ENCODE results near the gene SF3B2.
A peak's percentile ranks its signal among the peaks of the same experiment; 100 is the strongest.

Gene SF3B2

GRCh38 chr11:66011239-66011784 lies 40.9 kb upstream of the SF3B2 start:
- no peak for TF ChIP-seq CTCF (IDR thresholded peaks at IDR 0.05)
- Histone ChIP-seq H3K27me3 (ENCODE audit: control insufficient read depth, insufficient read depth, low read length) (no peaks in the 10 kb centered on the region), H3K4me2 (ENCODE audit: low read length) (no peak overlapping the region), H3K79me2 (no peaks in the 10 kb centered on the region), H3K9me3 (ENCODE audit: control insufficient read depth, low read length) (no peaks in the 10 kb centered on the region), H3K9ac (no peak overlapping the region), H3K36me3 (ENCODE audit: control insufficient read depth, insufficient read depth, low read length) (no peaks in the 10 kb centered on the region), H2AFZ (peak overlapping the region; percentile 75), H3K27ac (no peak overlapping the region), H3K4me1 (peaks cover 14% of the 10 kb centered on the region), H3K4me3 (ENCODE audit: low read depth, low read length) (no peak overlapping the region)

DNA sequence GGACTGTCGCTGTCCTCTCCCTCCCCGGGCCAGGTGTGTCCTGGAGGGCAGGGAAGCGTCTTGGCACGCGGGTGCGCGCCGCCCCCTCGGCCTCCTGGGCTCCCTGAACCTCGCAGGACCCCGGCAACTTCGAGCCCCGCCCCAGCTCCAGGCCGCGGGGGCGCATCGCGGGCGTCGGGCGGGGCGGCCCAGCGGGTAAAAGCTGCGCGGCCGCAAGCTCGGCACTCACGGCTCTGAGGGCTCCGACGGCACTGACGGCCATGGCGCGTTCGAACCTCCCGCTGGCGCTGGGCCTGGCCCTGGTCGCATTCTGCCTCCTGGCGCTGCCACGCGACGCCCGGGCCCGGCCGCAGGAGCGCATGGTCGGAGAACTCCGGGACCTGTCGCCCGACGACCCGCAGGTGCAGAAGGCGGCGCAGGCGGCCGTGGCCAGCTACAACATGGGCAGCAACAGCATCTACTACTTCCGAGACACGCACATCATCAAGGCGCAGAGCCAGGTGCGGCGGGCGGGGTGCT lies 40.3 kb upstream of the SF3B2 start, which contains the start of gene CST6:
Gene CST6, plus strand, starts transcription at position 224 of the 519 bp plus-strand sequence. Its CDS starts 37 bp downstream, at position 261.
- no peak for TF ChIP-seq CTCF (IDR thresholded peaks at IDR 0.05)
- no peaks in the 10 kb centered on the region for H3K27me3 ChIP-seq (ENCODE audit: control insufficient read depth, insufficient read depth, low read length)
- H3K4me3 ChIP-seq (ENCODE audit: low read depth, low read length): no peak within 1 kb of the TSS
- H3K9me3 ChIP-seq (ENCODE audit: control insufficient read depth, low read length): no peaks in the 10 kb centered on the region
- H3K27ac ChIP-seq: no peak within 1 kb of the TSS
- H3K36me3 ChIP-seq (ENCODE audit: control insufficient read depth, insufficient read depth, low read length): no peaks in the 10 kb centered on the region
- H3K4me2 ChIP-seq (ENCODE audit: low read length): no peak within 1 kb of the TSS
- peak within 1 kb of the TSS; percentile 75 for H2AFZ ChIP-seq
- H3K4me1 ChIP-seq: peaks cover 14% of the 10 kb centered on the region
- H3K9ac ChIP-seq: no peak within 1 kb of the TSS
- no peaks in the 10 kb centered on the region for H3K79me2 ChIP-seq

GRCh38 chr11:66012371-66012945 lies 39.7 kb upstream of the SF3B2 start:
- TF ChIP-seq CTCF (IDR thresholded peaks at IDR 0.05): no peak

GRCh38 chr11:66012946-66013761 lies 39.0 kb upstream of the SF3B2 start:
- no peak overlapping the region for H3K27ac ChIP-seq
- no peak overlapping the region for H3K4me3 ChIP-seq (ENCODE audit: low read depth, low read length)
- H3K9ac ChIP-seq: no peak overlapping the region
- H3K79me2 ChIP-seq: no peaks in the 10 kb centered on the region
- H3K36me3 ChIP-seq (ENCODE audit: control insufficient read depth, insufficient read depth, low read length): no peaks in the 10 kb centered on the region
- H3K4me2 ChIP-seq (ENCODE audit: low read length): no peak overlapping the region
- no peaks in the 10 kb centered on the region for H3K27me3 ChIP-seq (ENCODE audit: control insufficient read depth, insufficient read depth, low read length)
- peaks cover 14% of the 10 kb centered on the region for H3K4me1 ChIP-seq
- no peaks in the 10 kb centered on the region for H3K9me3 ChIP-seq (ENCODE audit: control insufficient read depth, low read length)
- no peak for TF ChIP-seq CTCF (IDR thresholded peaks at IDR 0.05)
- no peak overlapping the region for H2AFZ ChIP-seq

More at GRCh38 chr11:66012371-66012945, 39.7 kb upstream of the SF3B2 start:
- Histone ChIP-seq H3K27ac (no peak overlapping the region), H3K36me3 (ENCODE audit: control insufficient read depth, insufficient read depth, low read length) (no peaks in the 10 kb centered on the region), H3K27me3 (ENCODE audit: control insufficient read depth, insufficient read depth, low read length) (no peaks in the 10 kb centered on the region), H3K4me1 (peaks cover 14% of the 10 kb centered on the region), H3K9me3 (ENCODE audit: control insufficient read depth, low read length) (no peaks in the 10 kb centered on the region), H3K4me2 (ENCODE audit: low read length) (no peak overlapping the region), H3K4me3 (ENCODE audit: low read depth, low read length) (no peak overlapping the region), H2AFZ (peak overlapping the region; percentile 75), H3K79me2 (no peaks in the 10 kb centered on the region), H3K9ac (no peak overlapping the region)
